ENCODE measurements around the gene CCDC169. TPM values are rescaled to one million over a fixed set of nuclear protein-coding genes. Genes with fewer than 3 reads are reported as not detected.

CCDC169 gene
- total RNA-seq, 2 experiments from 2014 or later, result not detected

GRCh38 chr13:36275190-36276002 lies 22.2 kb downstream of the CCDC169 start:
- no peaks in the 10 kb centered on the region for H3K4me1 ChIP-seq (ENCODE audit: insufficient read depth, low read length)
- no peak overlapping the region for H3K4me3 Mint-ChIP-seq
- peak; percentile 47 for TF ChIP-seq CTCF (IDR thresholded peaks at IDR 0.05)
- no peaks in the 10 kb centered on the region for H3K9me3 ChIP-seq (ENCODE audit: control insufficient read depth in 1 of 2, insufficient read depth in 1 of 2, low read length in 2 of 2)
- CTCF ChIA-PET, result no interaction called here
- no peak for ATAC-seq (ENCODE audit: poor library complexity)
- intact Hi-C loops (cut with DNase I, micrococcal nuclease), result no loop called here
- peak in 3 of 14 experiments; percentile 17 to 24 (median 18) for DNase-seq
- H3K4me1 Mint-ChIP-seq (ENCODE audit: low read depth), result no peaks in the 10 kb centered on the region
- no peak overlapping the region for H3K4me3 ChIP-seq (ENCODE audit: low read length)
- no peak overlapping the region for H3K27ac Mint-ChIP-seq
- H3K27ac ChIP-seq (ENCODE audit: low read depth in 1 of 2, low read length in 2 of 2), result no peak overlapping the region
- no peaks in the 10 kb centered on the region for H3K36me3 ChIP-seq (ENCODE audit: insufficient read depth, low read length)
- H3K36me3 Mint-ChIP-seq (ENCODE audit: low read depth), result no peaks in the 10 kb centered on the region
- H3K27me3 Mint-ChIP-seq, result peaks cover 10% of the 10 kb centered on the region
- H3K27me3 ChIP-seq (ENCODE audit: control insufficient read depth in 1 of 2, insufficient read depth in 2 of 2, low read length in 2 of 2), result no peaks in the 10 kb centered on the region
- POLR2A ChIA-PET, result no interaction called here
- no peaks in the 10 kb centered on the region for H3K9me3 Mint-ChIP-seq

GRCh38 chr13:36273431-36273830 lies 24.2 kb downstream of the CCDC169 start:
- POLR2A ChIA-PET, result no interaction called here

GRCh38 chr13:36261976-36262375 lies 35.6 kb downstream of the CCDC169 start:
- TF ChIP-seq CTCF (IDR thresholded peaks at IDR 0.05), result no peak
- ChIA-PET CTCF (no interaction called here), POLR2A (interaction anchor here (1.0 kb wide), 1 partner anchor 12 kb away, joined by 3 read pairs; no protein-coding TSS in a partner anchor)
- Histone ChIP-seq H3K4me3 (ENCODE audit: low read length) (no peak overlapping the region), H3K4me1 (ENCODE audit: insufficient read depth, low read length) (no peaks in the 10 kb centered on the region), H3K9me3 (ENCODE audit: control insufficient read depth in 1 of 2, insufficient read depth in 1 of 2, low read length in 2 of 2) (peaks cover 0 to 14% of the 10 kb centered on the region in 2 experiments), H3K36me3 (ENCODE audit: insufficient read depth, low read length) (no peaks in the 10 kb centered on the region), H3K27me3 (ENCODE audit: control insufficient read depth in 1 of 2, insufficient read depth in 2 of 2, low read length in 2 of 2) (no peaks in the 10 kb centered on the region), H3K27ac (ENCODE audit: low read depth in 1 of 2, low read length in 2 of 2) (no peak overlapping the region)
- H3K27ac Mint-ChIP-seq, result no peak overlapping the region
- H3K36me3 Mint-ChIP-seq (ENCODE audit: low read depth), result no peaks in the 10 kb centered on the region
- intact Hi-C loops (cut with DNase I, micrococcal nuclease), result no loop called here
- no peaks in the 10 kb centered on the region for H3K9me3 Mint-ChIP-seq
- peaks cover 12% of the 10 kb centered on the region for H3K27me3 Mint-ChIP-seq
- H3K4me3 Mint-ChIP-seq, result no peak overlapping the region
- ATAC-seq (ENCODE audit: poor library complexity) (no peak), DNase-seq (no peak)
- H3K4me1 Mint-ChIP-seq (ENCODE audit: low read depth), result no peaks in the 10 kb centered on the region

More at GRCh38 chr13:36273431-36273830, 24.2 kb downstream of the CCDC169 start:
- peaks cover 10% of the 10 kb centered on the region for H3K27me3 Mint-ChIP-seq
- Histone ChIP-seq H3K27ac (ENCODE audit: low read depth in 1 of 2, low read length in 2 of 2) (no peak overlapping the region), H3K4me3 (ENCODE audit: low read length) (no peak overlapping the region), H3K36me3 (ENCODE audit: insufficient read depth, low read length) (no peaks in the 10 kb centered on the region), H3K4me1 (ENCODE audit: insufficient read depth, low read length) (no peaks in the 10 kb centered on the region), H3K9me3 (ENCODE audit: control insufficient read depth in 1 of 2, insufficient read depth in 1 of 2, low read length in 2 of 2) (no peaks in the 10 kb centered on the region), H3K27me3 (ENCODE audit: control insufficient read depth in 1 of 2, insufficient read depth in 2 of 2, low read length in 2 of 2) (no peaks in the 10 kb centered on the region)
- CTCF ChIA-PET, result interaction anchor here (1.5 kb wide), 1 partner anchor 9 kb away, joined by 4 read pairs; no protein-coding TSS in a partner anchor
- intact Hi-C loops (cut with DNase I, micrococcal nuclease), result no loop called here
- no peak overlapping the region for H3K27ac Mint-ChIP-seq
- ATAC-seq (ENCODE audit: poor library complexity), result no peak
- DNase-seq, result no peak
- H3K4me3 Mint-ChIP-seq, result no peak overlapping the region
- no peak for TF ChIP-seq CTCF (IDR thresholded peaks at IDR 0.05)
- H3K9me3 Mint-ChIP-seq, result no peaks in the 10 kb centered on the region
- no peaks in the 10 kb centered on the region for H3K4me1 Mint-ChIP-seq (ENCODE audit: low read depth)
- H3K36me3 Mint-ChIP-seq (ENCODE audit: low read depth), result no peaks in the 10 kb centered on the region
